WTC11 (cell line): Measurements from ENCODE around the gene DIS3.

Experiments
- TCF7 ChIP-seq: sonication (generic); formaldehyde crosslinking; IDR thresholded peaks from 2 replicates; pipeline ENCODE4 v1.8.0; 2022; ENCODE audit warnings: mild to moderate bottlenecking, low read depth, missing genetic modification reagents, moderate library complexity
- ZBTB21 ChIP-seq: sonication (generic); formaldehyde crosslinking; IDR thresholded peaks from 2 replicates; pipeline ENCODE4 v1.8.1; 2023; ENCODE audit warnings: mild to moderate bottlenecking, missing genetic modification reagents, borderline replicate concordance
- ZNF138 ChIP-seq: sonication (generic); formaldehyde crosslinking; conservative IDR thresholded peaks from 2 replicates; pipeline ENCODE4 v1.8.1; 2022; ENCODE audit warnings: mild to moderate bottlenecking, moderate library complexity, missing genetic modification reagents
- TF ChIP-seq, protein P1 (sequence below): fragments of 200-600 bp; IDR thresholded peaks from 2 replicates; pipeline ENCODE4 v1.8.0; 2022; ENCODE audit warnings: antibody characterized with exemption
- TF ChIP-seq, protein P2 (sequence below): sonication (generic); formaldehyde crosslinking; IDR thresholded peaks from 2 replicates; pipeline ENCODE4 v1.8.1; 2023; ENCODE audit warnings: mild to moderate bottlenecking, missing genetic modification reagents
- TF ChIP-seq, protein P3 (sequence below): sonication (generic); formaldehyde crosslinking; IDR thresholded peaks from 2 replicates; pipeline ENCODE4 v1.8.1; 2023; ENCODE audit warnings: mild to moderate bottlenecking, missing genetic modification reagents, borderline replicate concordance

DNA sequence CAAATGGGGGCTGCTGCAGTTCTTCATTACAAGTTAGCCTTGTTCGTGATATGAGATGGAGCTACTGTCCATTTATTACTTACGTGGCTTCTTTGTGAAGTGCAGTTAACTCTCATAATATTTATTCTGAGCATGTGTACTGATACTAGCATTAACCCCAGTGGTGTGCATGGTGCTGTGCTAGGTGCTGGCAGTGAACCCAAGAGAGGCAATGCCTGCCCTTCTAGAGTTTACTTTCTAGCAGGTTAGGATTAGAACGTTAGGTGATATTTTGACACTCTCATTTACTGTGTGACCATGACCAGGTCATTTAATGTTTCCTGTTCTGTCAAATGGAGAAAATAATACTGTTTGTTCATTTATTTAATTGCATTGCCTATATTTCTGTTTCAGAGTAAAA, 17.1 kb upstream of the DIS3 start:
- TF ChIP-seq, protein P1, sequence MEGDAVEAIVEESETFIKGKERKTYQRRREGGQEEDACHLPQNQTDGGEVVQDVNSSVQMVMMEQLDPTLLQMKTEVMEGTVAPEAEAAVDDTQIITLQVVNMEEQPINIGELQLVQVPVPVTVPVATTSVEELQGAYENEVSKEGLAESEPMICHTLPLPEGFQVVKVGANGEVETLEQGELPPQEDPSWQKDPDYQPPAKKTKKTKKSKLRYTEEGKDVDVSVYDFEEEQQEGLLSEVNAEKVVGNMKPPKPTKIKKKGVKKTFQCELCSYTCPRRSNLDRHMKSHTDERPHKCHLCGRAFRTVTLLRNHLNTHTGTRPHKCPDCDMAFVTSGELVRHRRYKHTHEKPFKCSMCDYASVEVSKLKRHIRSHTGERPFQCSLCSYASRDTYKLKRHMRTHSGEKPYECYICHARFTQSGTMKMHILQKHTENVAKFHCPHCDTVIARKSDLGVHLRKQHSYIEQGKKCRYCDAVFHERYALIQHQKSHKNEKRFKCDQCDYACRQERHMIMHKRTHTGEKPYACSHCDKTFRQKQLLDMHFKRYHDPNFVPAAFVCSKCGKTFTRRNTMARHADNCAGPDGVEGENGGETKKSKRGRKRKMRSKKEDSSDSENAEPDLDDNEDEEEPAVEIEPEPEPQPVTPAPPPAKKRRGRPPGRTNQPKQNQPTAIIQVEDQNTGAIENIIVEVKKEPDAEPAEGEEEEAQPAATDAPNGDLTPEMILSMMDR: no peak
- TF ChIP-seq ZBTB21 (CRISPR knock-in tag): no peak
- TF ChIP-seq ZNF138 (CRISPR knock-in tag): no peak
- TF ChIP-seq, protein P2, sequence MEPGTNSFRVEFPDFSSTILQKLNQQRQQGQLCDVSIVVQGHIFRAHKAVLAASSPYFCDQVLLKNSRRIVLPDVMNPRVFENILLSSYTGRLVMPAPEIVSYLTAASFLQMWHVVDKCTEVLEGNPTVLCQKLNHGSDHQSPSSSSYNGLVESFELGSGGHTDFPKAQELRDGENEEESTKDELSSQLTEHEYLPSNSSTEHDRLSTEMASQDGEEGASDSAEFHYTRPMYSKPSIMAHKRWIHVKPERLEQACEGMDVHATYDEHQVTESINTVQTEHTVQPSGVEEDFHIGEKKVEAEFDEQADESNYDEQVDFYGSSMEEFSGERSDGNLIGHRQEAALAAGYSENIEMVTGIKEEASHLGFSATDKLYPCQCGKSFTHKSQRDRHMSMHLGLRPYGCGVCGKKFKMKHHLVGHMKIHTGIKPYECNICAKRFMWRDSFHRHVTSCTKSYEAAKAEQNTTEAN (CRISPR knock-in tag): no peak
- TF ChIP-seq TCF7 (CRISPR knock-in tag): no peak
- TF ChIP-seq, protein P3, sequence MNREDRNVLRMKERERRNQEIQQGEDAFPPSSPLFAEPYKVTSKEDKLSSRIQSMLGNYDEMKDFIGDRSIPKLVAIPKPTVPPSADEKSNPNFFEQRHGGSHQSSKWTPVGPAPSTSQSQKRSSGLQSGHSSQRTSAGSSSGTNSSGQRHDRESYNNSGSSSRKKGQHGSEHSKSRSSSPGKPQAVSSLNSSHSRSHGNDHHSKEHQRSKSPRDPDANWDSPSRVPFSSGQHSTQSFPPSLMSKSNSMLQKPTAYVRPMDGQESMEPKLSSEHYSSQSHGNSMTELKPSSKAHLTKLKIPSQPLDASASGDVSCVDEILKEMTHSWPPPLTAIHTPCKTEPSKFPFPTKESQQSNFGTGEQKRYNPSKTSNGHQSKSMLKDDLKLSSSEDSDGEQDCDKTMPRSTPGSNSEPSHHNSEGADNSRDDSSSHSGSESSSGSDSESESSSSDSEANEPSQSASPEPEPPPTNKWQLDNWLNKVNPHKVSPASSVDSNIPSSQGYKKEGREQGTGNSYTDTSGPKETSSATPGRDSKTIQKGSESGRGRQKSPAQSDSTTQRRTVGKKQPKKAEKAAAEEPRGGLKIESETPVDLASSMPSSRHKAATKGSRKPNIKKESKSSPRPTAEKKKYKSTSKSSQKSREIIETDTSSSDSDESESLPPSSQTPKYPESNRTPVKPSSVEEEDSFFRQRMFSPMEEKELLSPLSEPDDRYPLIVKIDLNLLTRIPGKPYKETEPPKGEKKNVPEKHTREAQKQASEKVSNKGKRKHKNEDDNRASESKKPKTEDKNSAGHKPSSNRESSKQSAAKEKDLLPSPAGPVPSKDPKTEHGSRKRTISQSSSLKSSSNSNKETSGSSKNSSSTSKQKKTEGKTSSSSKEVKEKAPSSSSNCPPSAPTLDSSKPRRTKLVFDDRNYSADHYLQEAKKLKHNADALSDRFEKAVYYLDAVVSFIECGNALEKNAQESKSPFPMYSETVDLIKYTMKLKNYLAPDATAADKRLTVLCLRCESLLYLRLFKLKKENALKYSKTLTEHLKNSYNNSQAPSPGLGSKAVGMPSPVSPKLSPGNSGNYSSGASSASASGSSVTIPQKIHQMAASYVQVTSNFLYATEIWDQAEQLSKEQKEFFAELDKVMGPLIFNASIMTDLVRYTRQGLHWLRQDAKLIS (CRISPR knock-in tag): no peak
